GM12875 (cell line): ENCODE data around the gene CDH1.

Source experiments
- H3K4me3 ChIP-seq: one replicate; pipeline ENCODE4 v1.5.1; 2011; ENCODE audit warnings: low read depth, low read length, control low read depth
- TF ChIP-seq, protein P1 (sequence below): IDR thresholded peaks from 2 replicates; pipeline ENCODE4 v1.5.1; 2011; ENCODE audit warnings: low read depth, mild to moderate bottlenecking, control low read depth, inconsistent platforms, low read length, moderate library complexity, borderline replicate concordance; ENCODE audit not compliant: insufficient read depth

The CDH1 gene

GRCh38 chr16:68790130-68790761 is 53.2 kb downstream of the CDH1 start:
- H3K4me3 ChIP-seq: no peak overlapping the region
- TF ChIP-seq, protein P1, sequence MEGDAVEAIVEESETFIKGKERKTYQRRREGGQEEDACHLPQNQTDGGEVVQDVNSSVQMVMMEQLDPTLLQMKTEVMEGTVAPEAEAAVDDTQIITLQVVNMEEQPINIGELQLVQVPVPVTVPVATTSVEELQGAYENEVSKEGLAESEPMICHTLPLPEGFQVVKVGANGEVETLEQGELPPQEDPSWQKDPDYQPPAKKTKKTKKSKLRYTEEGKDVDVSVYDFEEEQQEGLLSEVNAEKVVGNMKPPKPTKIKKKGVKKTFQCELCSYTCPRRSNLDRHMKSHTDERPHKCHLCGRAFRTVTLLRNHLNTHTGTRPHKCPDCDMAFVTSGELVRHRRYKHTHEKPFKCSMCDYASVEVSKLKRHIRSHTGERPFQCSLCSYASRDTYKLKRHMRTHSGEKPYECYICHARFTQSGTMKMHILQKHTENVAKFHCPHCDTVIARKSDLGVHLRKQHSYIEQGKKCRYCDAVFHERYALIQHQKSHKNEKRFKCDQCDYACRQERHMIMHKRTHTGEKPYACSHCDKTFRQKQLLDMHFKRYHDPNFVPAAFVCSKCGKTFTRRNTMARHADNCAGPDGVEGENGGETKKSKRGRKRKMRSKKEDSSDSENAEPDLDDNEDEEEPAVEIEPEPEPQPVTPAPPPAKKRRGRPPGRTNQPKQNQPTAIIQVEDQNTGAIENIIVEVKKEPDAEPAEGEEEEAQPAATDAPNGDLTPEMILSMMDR: no peak

DNA sequence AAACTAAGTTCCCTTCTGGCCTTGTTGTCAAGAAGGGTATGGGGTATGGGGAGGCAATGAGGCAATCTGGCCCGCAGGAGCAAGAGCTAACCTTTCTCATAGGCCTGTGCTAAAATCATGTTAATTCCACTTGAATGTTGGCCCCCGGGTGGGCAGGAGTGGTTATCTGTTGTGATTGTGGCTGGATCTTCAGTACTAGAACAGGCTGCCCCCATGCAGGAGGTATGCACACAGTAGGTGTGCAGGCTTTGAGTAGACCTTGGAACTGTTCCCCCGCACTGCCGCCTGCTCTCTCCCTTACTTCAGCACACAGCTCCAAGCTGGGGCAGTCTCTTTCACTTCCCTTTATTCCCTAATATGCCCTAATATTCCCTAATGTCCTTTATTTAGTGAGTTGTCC is 53.9 kb downstream of the CDH1 start:
- no peak overlapping the region for H3K4me3 ChIP-seq
- TF ChIP-seq, protein P1: no peak

DNA sequence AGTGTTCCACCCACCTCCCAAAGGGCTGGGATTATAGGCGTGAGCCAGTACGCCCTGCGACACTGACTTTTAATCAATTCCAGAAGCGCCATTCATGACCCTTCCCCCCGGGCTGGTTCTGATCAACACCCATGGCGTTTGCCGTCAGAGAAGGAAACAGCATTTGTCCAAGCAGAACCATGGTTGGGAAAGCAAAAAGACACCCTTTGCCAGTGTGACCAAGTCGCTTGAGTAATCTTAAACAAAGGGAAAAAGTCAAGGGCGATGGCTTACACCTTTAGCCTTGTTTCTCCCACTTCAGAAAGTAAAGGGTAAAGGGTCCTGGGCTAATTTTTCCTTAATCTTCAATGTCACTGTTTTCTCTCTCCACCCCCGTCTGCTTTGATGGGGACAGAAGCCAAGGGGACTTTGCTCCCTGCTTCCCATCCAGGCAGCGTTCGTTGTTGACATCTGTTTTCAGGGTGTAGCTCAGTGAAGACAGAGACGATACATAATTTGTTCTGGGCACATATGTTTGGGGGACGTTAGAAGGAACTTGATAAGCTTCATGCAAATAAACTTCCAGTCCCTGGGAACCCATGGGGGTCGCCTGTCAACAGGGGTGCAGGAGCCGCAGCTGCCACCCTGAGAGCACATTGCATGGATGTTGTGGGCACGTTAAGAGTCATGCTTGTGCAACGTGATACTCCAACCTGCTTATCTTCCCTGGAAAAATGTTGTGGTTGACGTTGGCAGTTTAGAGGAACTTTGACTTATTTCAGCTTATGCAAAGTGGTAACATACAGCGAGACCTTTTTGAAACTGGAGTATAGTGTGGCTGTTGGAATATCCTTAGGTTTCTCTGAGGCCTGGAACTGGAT is 55.6 kb downstream of the CDH1 start:
- H3K4me3 ChIP-seq: no peak overlapping the region

GRCh38 chr16:68793401-68793857 is 56.3 kb downstream of the CDH1 start:
- H3K4me3 ChIP-seq: no peak overlapping the region
- TF ChIP-seq, protein P1: no peak

More for the DNA sequence above, 55.6 kb downstream of the CDH1 start:
- TF ChIP-seq, protein P1: no peak

DNA sequence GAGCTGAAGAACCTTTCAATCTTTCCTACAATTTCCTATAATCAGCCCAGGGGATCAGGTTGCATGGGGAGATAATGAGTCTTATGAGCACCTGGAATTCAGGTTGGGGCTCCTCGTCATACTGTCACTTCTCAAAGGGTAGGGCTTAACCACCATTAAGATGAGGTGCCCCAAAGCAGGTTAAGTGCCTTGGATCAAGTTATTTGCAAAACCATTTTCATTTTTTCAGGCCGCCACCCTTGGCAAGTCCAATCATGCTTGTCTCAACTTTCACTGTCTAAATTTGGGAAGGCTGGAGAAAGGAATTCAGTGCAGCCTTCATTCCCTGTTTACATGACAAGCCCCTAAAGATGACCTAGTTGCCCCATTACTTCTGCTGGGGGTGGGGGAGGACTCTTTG is 61.3 kb downstream of the CDH1 start:
- H3K4me3 ChIP-seq: no peak overlapping the region
- TF ChIP-seq, protein P1: no peak

DNA sequence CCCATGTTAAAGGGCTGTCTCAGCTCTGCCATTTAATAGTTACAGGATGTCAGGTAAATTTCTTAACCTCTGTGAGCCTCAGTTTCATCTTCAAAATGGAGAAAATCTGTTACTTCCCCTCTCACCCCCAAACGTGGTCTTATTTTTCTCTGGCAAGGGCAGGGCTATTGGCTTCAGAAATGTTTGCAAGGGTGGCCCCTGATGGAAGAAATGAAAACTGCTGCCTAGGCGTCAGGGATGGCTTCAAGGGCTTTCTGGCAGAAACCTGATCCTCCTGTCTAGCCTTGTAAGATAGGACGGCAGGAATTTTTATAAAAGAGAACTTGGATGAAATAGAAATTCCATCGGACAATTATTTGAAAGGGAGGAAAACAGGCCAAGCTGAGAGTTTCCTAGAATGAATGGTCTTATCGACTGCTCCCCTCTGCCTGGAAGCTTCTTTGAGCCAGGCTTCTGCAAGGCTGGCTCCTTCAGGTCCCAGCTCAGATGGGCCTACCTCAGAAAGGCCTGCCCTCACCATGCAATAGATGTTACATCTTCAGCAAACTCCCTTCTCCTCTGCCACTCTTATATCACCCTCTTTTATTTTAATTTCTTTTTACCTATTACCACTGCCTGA is 63.3 kb downstream of the CDH1 start:
- no peak overlapping the region for H3K4me3 ChIP-seq
- TF ChIP-seq, protein P1: peak; percentile 64
